Activated gamma-delta T cell (primary cell): ENCODE results near the gene RNU2-63P.
"Not testable (repeated sequence)": the region's sequence is repeated elsewhere in the genome, so short reads cannot be mapped to it uniquely, and the experiment has no call there.

Experiments
- DNase-seq: peaks from one replicate; lab custom pipeline; 2025; lab: John Stamatoyannopoulos, UW

The RNU2-63P gene

GRCh38 chr2:88028931-88029330 is 12.6 kb upstream of the RNU2-63P start:
- no peak for DNase-seq

- no peak for DNase-seq
These were observed 11.5 kb upstream of the RNU2-63P start for GRCh38 chr2:88027697-88028389.

- DNase-seq, result no peak
These were observed 8.2 kb upstream of the RNU2-63P start for GRCh38 chr2:88024509-88024908.

GRCh38 chr2:88022669-88022921 is 6.2 kb upstream of the RNU2-63P start:
- no peak for DNase-seq

GRCh38 chr2:88019985-88020384 is 3.6 kb upstream of the RNU2-63P start:
- DNase-seq, result no peak

GRCh38 chr2:88018909-88019308 is 2.6 kb upstream of the RNU2-63P start:
- DNase-seq, result no peak

GRCh38 chr2:88018077-88018805 is 1.9 kb upstream of the RNU2-63P start:
- not testable (repeated sequence) for DNase-seq

- DNase-seq, result not testable (repeated sequence)
These were observed 1.4 kb upstream of the RNU2-63P start for GRCh38 chr2:88017780-88018038.

- DNase-seq, result peak; percentile 36
These were observed 823 bp upstream of the RNU2-63P start for GRCh38 chr2:88016960-88017779.

- DNase-seq, result no peak
These were observed 5.3 kb downstream of the RNU2-63P start for GRCh38 chr2:88011011-88011410.

- DNase-seq, result no peak
These were observed 6.2 kb downstream of the RNU2-63P start for GRCh38 chr2:88010136-88010535.

GRCh38 chr2:88006912-88007439 is 9.4 kb downstream of the RNU2-63P start:
- no peak for DNase-seq

- DNase-seq, result no peak
These were observed 10.6 kb downstream of the RNU2-63P start for GRCh38 chr2:88005776-88006175.

GRCh38 chr2:88003074-88003755 is 13.1 kb downstream of the RNU2-63P start:
- no peak for DNase-seq

- no peak for DNase-seq
These were observed 14.0 kb downstream of the RNU2-63P start for GRCh38 chr2:88002359-88002707.

- DNase-seq, result not testable (repeated sequence)
These were observed 15.9 kb downstream of the RNU2-63P start for GRCh38 chr2:88000474-88000873.

- no peak for DNase-seq
These were observed 19.8 kb downstream of the RNU2-63P start for GRCh38 chr2:87996570-87996969.

GRCh38 chr2:87995756-87996155 is 20.6 kb downstream of the RNU2-63P start:
- DNase-seq, result no peak

GRCh38 chr2:87994304-87994850 is 22.0 kb downstream of the RNU2-63P start:
- not testable (repeated sequence) for DNase-seq

- not testable (repeated sequence) for DNase-seq
These were observed 23.8 kb downstream of the RNU2-63P start for GRCh38 chr2:87992569-87992968.

GRCh38 chr2:87987473-87987872 is 28.9 kb downstream of the RNU2-63P start:
- DNase-seq, result not testable (repeated sequence)

- not testable (repeated sequence) for DNase-seq
These were observed 30.4 kb downstream of the RNU2-63P start for GRCh38 chr2:87985902-87986301.
